ENCODE measurements around the gene MVD. TPM values are rescaled to one million over a fixed set of nuclear protein-coding genes. Genes with fewer than 3 reads are reported as not detected.
A peak's percentile ranks its signal among the peaks of the same experiment; 100 is the strongest.

The MVD gene
- total RNA-seq, 1 experiment from 2014 or later = 63.5 TPM

- in situ Hi-C loops (cut with HindIII; ENCODE audit: low sequenced_read_pairs) = no loop called here
- no peak for DNase-seq (ENCODE audit: low spot score)
Observed at GRCh38 chr16:88662222-88662842, 559 bp downstream of the MVD start.

GRCh38 chr16:88661468-88661867, 1.4 kb downstream of the MVD start:
- peak; percentile 20 for DNase-seq (ENCODE audit: low spot score)
- in situ Hi-C loops (cut with HindIII; ENCODE audit: low sequenced_read_pairs) = no loop called here

DNA sequence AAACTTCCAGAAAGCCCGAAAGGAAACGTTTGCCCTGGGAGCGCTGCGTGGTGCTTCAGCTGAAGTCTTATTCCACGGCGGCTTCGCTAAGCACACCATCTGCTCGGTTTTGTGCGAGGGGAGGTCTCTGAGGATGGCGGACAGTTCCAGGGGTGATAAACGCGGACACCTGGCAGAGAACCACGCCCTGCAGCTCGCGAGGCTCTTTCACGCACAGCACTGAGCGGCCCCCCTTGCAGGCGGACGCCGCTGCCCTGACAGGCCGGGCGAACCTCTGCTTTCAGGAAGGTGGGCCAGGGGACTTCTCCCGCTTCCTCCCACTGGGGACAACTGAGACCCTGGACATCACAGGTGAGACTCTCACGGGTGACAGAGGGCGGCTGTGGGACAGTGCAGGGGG, 3.7 kb downstream of the MVD start:
- no peak for DNase-seq (ENCODE audit: low spot score)
- in situ Hi-C loops (cut with HindIII; ENCODE audit: low sequenced_read_pairs) = no loop called here

DNA sequence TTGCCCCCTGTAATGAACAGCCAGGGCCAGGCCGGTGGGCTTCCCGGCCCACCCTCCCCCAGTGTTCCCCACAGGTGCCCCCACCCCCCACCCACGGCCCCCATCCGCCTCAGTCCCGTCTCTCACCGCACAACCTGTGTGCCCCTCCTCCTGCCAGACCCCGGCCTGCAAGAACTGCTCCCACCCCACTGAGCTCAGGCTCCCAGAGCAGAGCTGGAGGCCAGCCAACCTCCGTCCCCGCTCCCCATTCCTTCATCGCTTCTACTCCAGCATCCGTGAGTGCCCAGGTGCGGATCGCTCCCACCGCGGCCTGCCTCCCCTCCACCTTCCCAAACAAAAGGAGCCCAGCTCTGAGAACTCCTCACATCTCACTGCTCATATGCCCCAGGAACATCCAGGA, 4.2 kb downstream of the MVD start:
- no peak for DNase-seq (ENCODE audit: low spot score)
- in situ Hi-C loops (cut with HindIII; ENCODE audit: low sequenced_read_pairs) = no loop called here

- no peak for DNase-seq (ENCODE audit: low spot score)
- in situ Hi-C loops (cut with HindIII; ENCODE audit: low sequenced_read_pairs) = no loop called here
Observed at GRCh38 chr16:88657371-88657770, 5.5 kb downstream of the MVD start.

DNA sequence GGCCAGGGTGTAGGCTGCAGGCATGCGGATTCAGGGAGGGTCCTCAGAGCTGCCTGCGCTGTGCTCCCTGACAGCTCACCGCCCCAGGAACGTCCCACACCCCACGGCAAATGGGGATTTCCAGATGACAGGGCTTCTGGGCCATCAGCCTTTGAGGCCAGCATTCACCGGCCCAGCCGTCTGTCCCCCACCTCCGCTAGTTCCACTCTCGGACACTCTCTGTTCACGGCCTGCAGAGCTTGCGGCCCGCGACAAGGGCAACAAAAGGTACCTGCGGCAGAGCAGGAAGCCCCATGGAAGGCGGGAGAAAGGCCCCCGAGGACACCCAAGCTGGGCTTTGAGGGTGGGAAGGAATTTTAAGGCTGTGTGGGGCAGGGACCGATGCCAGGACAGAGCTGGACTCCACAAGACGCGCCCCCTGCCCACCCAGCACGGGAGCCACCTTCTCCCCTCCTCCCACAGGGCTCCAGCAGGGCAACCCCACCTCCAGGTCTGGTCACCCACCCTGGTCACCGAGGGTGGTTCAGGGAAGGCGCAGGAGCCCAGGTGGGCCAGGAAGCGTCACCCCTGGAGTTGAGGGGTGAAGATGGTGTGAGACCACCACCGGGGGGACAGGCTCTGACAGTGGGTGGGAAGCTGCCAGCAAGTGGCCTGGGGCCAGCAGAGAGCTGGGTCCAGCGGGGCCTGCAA, 6.5 kb downstream of the MVD start:
- DNase-seq (ENCODE audit: low spot score) = no peak
- in situ Hi-C loops (cut with HindIII; ENCODE audit: low sequenced_read_pairs) = no loop called here

- in situ Hi-C loops (cut with HindIII; ENCODE audit: low sequenced_read_pairs) = no loop called here
- no peak for DNase-seq (ENCODE audit: low spot score)
Observed at GRCh38 chr16:88655733-88656281, 7.1 kb downstream of the MVD start.

DNA sequence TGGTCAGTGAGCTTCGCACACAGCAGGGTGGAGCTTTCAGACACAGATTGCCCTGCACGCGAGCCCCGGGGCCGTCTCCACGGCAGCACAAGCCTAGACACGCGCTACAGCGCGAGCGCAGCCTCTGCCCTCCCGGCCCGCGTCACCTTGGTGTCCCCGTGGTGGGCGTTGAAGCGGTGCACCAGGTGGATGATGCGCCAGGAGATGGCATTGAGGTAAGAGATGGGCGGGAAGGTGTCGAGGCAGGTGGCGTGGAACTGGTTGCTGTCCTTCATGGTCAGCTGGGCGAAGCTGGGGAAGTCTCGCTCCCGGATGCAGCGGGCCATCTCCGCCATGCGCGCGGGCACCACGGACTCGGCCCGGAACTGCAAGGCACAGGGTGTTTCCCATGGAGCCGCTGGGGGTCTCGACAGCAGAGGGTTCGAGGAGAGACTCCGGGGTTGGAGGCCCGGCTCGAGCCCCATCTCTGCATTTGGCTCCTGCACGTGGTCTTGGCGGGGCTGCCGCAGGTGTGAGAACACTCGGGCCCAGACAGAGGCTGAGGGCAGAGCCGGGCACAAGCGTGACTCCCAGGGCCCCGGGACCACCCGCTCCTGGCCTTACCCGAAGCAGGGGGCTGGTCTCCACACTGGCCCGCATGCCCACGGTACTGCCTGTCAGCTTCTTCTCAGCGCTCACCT, 7.7 kb downstream of the MVD start:
- DNase-seq (ENCODE audit: low spot score) = no peak
- in situ Hi-C loops (cut with HindIII; ENCODE audit: low sequenced_read_pairs) = no loop called here

- DNase-seq (ENCODE audit: low spot score) = no peak
- in situ Hi-C loops (cut with HindIII; ENCODE audit: low sequenced_read_pairs) = no loop called here
Observed at GRCh38 chr16:88654363-88655052, 8.4 kb downstream of the MVD start.

GRCh38 chr16:88653596-88654362, 9.1 kb downstream of the MVD start:
- in situ Hi-C loops (cut with HindIII; ENCODE audit: low sequenced_read_pairs) = no loop called here
- DNase-seq (ENCODE audit: low spot score) = no peak

DNA sequence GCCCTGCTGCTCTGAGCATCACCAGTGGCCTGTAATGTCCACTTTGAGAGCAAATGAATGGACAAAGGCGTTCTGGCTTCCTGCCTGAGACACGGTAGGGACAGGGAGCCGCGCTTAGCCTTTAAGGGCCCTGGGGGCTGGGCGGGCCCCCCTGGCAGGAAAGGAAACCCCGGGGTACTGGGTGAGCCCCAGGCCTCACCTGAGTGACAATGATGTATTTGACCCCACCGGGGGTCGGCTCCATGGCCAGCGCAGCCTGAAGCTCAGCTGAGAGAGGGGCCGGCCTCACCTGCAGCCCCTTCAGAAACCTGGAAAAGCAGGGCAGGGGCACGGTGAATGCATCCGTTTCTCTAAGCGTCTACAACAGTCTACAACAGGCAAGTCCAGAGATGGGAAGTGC, 9.8 kb downstream of the MVD start:
- in situ Hi-C loops (cut with HindIII; ENCODE audit: low sequenced_read_pairs) = no loop called here
- no peak for DNase-seq (ENCODE audit: low spot score)

GRCh38 chr16:88652762-88653063, 10.2 kb downstream of the MVD start:
- DNase-seq (ENCODE audit: low spot score) = no peak
- in situ Hi-C loops (cut with HindIII; ENCODE audit: low sequenced_read_pairs) = no loop called here

DNA sequence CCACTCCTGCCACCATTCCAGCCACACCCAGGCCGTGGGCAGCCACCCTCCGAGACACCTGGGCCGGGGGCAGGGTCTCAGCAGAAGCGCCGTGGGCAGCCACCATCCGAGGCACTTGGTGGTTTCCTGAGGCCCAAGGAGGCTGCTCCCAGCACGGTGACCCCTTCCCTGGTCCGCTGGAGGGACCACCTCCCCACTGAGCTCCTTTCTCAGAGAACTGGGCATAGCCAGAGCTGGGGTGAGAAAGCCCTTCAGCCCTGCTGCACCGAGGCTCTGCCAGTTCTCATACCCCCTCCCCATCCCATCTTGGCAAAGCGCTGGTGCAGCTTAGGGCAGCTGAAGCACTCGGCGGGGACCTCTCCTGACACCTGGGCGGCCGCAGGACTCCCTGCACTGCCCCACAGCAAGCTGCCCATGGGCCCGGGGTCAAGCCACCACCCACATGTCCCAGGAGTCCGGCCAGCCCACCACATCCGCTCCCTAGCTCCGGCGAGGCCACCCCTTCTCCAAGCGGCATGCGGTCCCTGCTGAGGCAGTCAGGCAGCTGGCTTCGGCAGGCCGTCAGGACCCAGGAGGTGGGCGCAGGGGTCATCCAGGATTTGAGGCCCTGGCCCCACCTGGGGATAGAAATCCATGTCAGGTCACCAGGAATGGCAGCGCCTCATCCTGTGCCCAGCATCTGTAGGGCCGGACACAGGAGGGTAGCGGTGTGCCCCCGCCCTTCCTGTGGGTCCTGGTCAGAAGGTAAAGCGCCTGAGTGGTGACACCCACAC, 10.7 kb downstream of the MVD start:
- no peak for DNase-seq (ENCODE audit: low spot score)
- in situ Hi-C loops (cut with HindIII; ENCODE audit: low sequenced_read_pairs) = no loop called here

DNA sequence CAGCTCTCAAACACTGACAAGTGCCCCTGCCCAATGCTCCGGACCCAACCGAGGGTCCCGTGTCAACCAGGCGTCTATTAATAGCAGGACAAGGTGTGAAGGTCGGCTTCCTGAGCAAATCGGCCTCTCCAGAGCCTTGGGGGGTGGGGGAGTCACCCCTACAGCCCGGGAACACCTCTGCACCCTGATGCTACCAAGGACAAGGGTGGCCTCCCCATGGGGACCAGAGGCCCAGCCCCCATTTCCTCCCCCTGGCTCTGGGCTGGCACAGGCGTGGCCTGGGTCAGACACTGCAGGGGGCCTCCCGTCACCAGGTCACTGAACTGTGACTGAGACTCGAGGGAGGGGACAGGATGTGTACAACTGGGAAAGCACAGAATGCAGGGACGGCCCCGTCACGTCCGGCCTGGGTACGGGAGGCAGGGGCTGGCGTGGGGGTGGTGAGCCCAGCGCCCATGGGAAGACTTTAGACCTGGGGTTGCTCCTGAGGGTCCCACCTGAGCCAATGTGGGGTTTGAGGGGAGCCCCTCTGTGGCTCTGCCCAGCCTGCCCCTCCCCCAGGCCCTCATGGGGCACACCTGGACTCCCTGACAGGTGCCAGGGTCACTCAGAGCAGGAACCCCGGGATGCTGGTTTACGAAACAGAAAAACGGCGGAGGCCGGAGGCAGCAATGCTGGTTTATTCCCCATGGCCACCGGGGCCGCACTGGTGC, 11.5 kb downstream of the MVD start:
- in situ Hi-C loops (cut with HindIII; ENCODE audit: low sequenced_read_pairs) = no loop called here

DNA sequence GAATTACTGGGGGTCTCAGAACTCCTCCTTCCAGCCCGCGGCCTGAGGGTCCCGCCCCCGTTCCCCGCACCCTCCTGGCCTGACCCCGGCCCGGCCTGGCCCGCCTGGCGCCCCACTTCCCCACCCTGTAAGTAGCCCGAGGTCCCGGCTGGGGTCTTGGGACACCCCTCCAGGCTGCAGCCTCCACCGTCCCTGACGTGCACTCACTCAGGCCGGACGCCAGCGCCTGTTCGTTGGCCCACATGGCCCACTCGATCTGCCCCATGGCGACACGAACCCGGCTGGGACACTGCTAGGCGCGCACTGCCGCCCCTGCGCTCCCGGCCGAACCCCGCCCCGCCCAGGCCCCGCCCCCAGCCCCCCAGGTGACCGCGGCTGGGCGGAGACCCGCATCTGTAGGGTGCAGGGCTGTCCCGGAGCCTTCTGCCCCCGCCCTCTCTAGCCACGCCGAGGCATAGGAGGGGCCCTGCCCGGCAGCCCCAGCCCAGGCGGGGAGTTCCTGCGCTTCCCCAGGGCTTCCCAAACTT, 12.1 kb downstream of the MVD start, which contains the start of gene CYBA:
Gene CYBA (minus strand): TSS at position 305 of the 527 bp plus-strand sequence. CDS start 40 bp downstream, at position 265.
- no peak for DNase-seq (ENCODE audit: low spot score)
- in situ Hi-C loops (cut with HindIII; ENCODE audit: low sequenced_read_pairs) = no loop called here

More for the DNA sequence above, 11.5 kb downstream of the MVD start:
- no peak for DNase-seq (ENCODE audit: low spot score)

- in situ Hi-C loops (cut with HindIII; ENCODE audit: low sequenced_read_pairs) = no loop called here
- DNase-seq (ENCODE audit: low spot score) = no peak
Observed at GRCh38 chr16:88649924-88650748, 12.8 kb downstream of the MVD start.

Data from G401 (cell line).